Measurements from ENCODE around the gene IL1RL2.

The IL1RL2 gene

GRCh38 chr2:102269200-102269524 is 82.3 kb downstream of the IL1RL2 start:
- DNase-seq, result no peak

GRCh38 chr2:102271844-102272243 is 85.0 kb downstream of the IL1RL2 start:
- DNase-seq, result peak in 1 of 2 donors; percentile 28

DNA sequence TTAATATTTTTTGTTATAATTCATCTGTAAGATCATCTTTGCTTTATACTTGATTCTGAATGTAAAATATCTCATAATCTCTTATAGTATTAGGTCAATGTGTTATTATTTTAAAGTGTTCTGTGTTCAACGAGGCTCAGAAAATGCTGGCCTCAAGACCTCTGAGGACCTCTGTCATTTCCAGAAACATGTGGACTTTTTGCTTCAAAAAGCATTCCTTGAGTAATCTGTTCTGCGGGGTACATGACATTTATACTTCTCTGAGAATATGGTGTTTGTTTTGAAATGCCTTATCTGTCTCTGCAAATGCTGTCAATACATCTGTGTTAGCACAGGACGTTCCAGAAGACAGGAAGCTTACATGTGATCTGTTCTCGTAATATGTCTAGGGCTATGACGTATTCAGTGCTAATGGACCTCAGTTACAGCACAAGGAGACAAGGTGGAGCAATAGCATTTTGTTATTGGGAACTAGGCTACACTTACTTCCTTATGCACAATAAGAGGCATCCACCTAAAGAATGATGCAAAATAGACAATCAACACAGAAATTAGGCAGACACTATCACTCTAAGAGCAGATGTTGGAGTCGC is 86.9 kb downstream of the IL1RL2 start:
- DNase-seq, result no peak

- no peak for DNase-seq
Observed at GRCh38 chr2:102276549-102277201, 89.9 kb downstream of the IL1RL2 start.

GRCh38 chr2:102277202-102277700 is 90.4 kb downstream of the IL1RL2 start:
- DNase-seq, result no peak

- no peak for DNase-seq
Observed at GRCh38 chr2:102278720-102279390, 92.0 kb downstream of the IL1RL2 start.

DNA sequence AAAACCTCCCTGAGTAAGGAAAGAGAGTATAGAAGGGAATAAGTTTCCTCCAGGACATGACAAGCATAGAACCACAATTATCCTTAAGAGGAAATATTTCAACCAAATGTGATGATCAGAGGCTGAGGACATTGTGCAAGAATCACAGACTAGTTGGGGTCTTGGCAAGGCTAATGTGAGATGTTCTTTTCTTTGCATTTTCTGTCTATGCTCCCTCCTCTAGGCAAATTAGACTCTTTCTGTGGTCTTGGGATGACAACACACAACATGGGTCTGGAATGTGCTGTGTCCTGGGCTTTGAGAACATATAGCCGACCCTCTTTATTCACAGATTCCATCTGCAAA is 92.5 kb downstream of the IL1RL2 start:
- no peak for DNase-seq

GRCh38 chr2:102282678-102283091 is 95.9 kb downstream of the IL1RL2 start:
- peak in 1 of 2 donors; percentile 8 for DNase-seq

DNA sequence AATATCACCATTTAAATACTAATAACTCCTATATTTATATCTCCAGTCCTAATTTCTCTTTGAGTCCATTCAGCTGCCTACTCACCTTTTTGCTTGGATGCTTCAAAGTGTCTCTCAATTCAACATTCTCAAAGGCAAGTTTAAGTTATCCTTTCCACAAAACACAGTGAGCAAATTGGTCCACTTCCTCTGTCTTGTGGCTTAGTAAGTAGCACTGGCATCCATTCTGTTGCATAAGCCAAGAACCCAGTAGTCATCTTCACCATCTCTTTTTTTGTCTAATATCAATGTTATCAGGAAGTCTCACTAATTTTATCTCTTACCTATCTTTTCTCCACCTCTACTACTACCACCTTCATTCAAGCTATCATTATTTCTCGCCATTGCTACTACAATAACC is 97.2 kb downstream of the IL1RL2 start:
- DNase-seq, result no peak

DNA sequence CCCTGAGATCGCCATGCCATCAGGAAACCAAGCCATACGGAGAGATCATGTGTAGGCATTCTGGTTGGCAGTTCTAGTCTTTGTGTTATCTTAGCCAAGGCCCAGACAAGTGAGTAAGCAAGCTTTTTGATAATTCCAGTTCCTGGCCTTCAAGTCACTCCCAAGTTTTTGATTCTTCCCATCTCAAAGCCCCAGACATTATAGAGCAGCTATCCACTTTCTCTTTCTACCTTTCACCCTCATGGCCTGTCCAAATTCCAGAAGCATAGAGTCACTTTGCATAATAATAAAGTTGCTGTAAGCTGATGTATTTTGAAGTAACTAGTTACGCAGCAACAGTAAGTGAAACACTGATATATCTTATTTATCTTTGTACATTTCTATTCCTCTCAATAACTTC is 97.8 kb downstream of the IL1RL2 start:
- no peak for DNase-seq

GRCh38 chr2:102285368-102285767 is 98.5 kb downstream of the IL1RL2 start:
- no peak for DNase-seq

DNA sequence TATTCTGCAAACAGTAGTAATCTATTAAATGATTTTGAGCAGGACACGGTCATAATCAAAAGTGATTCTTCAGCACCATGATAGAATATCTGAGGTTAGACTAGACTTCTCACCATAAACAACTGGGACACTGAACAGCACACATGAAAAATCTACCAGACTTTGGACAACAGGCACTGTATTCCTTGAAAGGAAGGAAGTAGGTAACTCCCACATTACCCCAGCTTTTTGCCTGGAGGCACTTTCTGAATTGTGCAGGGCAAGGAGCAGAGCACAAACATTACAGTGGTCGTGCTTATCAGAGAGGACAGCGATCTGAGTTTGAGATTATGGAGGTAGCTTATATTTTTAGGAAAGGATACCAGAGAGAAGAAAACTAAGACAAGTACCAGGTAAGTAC is 99.2 kb downstream of the IL1RL2 start:
- DNase-seq, result no peak

DNA sequence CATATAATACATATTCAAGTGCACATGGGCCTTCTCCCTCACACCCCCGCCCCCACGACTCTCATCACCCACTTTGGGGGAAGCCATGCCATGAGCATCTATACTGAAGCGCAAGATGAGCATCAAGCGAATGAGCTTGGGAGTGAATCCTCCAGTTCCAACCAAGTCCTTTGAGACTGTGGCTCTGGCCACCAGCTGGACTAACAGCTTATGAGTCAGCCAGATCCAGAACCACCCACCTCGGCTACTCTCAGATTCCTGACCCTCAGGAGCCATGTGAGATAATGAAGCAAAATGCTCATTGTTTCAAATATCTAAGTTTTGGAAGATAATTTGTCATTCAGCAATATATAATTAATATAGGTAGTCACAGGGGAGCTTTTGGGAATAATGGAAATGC is 102.3 kb downstream of the IL1RL2 start:
- no peak for DNase-seq
